Ishikawa (cell line): ENCODE data around the gene NUCB1.

Experiments
- EP300 ChIP-seq: IDR thresholded peaks from 2 replicates; pipeline ENCODE4 v1.6.1; 2012; ENCODE audit warnings: borderline replicate concordance
- MAX ChIP-seq: IDR thresholded peaks from 2 replicates; pipeline ENCODE4 v1.6.1; 2012
- RAD21 ChIP-seq: IDR thresholded peaks from 2 replicates; pipeline ENCODE4 v1.6.1; 2012; ENCODE audit warnings: low read depth

GRCh38 chr19:48969276-48970138, 69.4 kb downstream of the NUCB1 start:
- no peak for TF ChIP-seq MAX
- no peak for TF ChIP-seq EP300
- no peak for TF ChIP-seq RAD21
